Muscle of leg (tissue), 11 donors: ENCODE results near the gene MRPS6. TPM values are rescaled to one million over a fixed set of nuclear protein-coding genes. Genes with fewer than 3 reads are reported as not detected.

Experiments used
- DNase-seq: peaks from one replicate; pipeline ENCODE4 v3.0.0; 2013
- H3K27ac ChIP-seq: one replicate; pipeline ENCODE4 v1.5.1; 2013; ENCODE audit warnings: mild to moderate bottlenecking, low read length, control low read depth
- H3K27me3 ChIP-seq: one replicate; pipeline ENCODE4 v1.6.1; 2013; ENCODE audit warnings: low read length; ENCODE audit not compliant: control insufficient read depth, insufficient read depth
- H3K36me3 ChIP-seq: one replicate; pipeline ENCODE4 v1.6.1; 2013; ENCODE audit warnings: low read length; ENCODE audit not compliant: control insufficient read depth, insufficient read depth
- H3K4me1 ChIP-seq: one replicate; pipeline ENCODE4 v1.6.1; 2013; ENCODE audit warnings: low read length; ENCODE audit not compliant: control insufficient read depth, insufficient read depth
- H3K4me3 ChIP-seq: one replicate; pipeline ENCODE4 v1.5.1; 2013; ENCODE audit warnings: low read length, control low read depth
- H3K9me3 ChIP-seq: replicated peaks from 2 replicates; pipeline ENCODE4 v1.6.1; 2013; ENCODE audit warnings: low read depth, low read length; ENCODE audit not compliant: control insufficient read depth
- WGBS: methylation state at CpG from one replicate; pipeline ENCODE4 v1.1.5; 2013; ENCODE audit warnings: missing lambda C conversion rate; ENCODE audit not compliant: insufficient coverage; 5-methylcytosine and 5-hydroxymethylcytosine counted together
- polyA plus RNA-seq, 8 donors: library from polyadenylated mRNA; unstranded; fragments of 120-200 nt; gene quantifications; one replicate each; pipeline versions ENCODE4 v1.2.1 to v1.2.3, GENCODE V29; 2013; ENCODE audit warnings: inconsistent platforms in 1 of 8, low replicate concordance in 1 of 8; ENCODE audit not compliant: insufficient read length in 8 of 8, insufficient read depth in 1 of 8
- total RNA-seq: library from RNA; stranded (reverse); fragments of 120-200 nt; gene quantifications from one replicate; pipeline ENCODE4 v1.2.4, GENCODE V29; 2013

The MRPS6 gene
- total and polyA plus RNA-seq, 9 donors, result 15.5 to 52.5 (median 44.4) TPM

GRCh38 chr21:34143685-34144182 lies 70.4 kb downstream of the MRPS6 start:
- DNase-seq, result peak; percentile 14
- Histone ChIP-seq H3K27ac (no peak overlapping the region), H3K4me1 (peaks cover 9% of the 10 kb centered on the region), H3K9me3 (peaks cover 3% of the 10 kb centered on the region), H3K4me3 (no peak overlapping the region), H3K27me3 (no peaks in the 10 kb centered on the region), H3K36me3 (peaks cover 2% of the 10 kb centered on the region)
- WGBS, result 56% methylated on average over 11 of the region's 13 CpGs

GRCh38 chr21:34144224-34144623 lies 70.8 kb downstream of the MRPS6 start:
- no peaks in the 10 kb centered on the region for H3K27me3 ChIP-seq
- H3K36me3 ChIP-seq, result peaks cover 2% of the 10 kb centered on the region
- WGBS, result 90% methylated on average over 5 of the region's 6 CpGs
- H3K9me3 ChIP-seq, result peaks cover 3% of the 10 kb centered on the region
- peaks cover 9% of the 10 kb centered on the region for H3K4me1 ChIP-seq
- no peak overlapping the region for H3K4me3 ChIP-seq
- H3K27ac ChIP-seq, result no peak overlapping the region
- DNase-seq, result no peak

GRCh38 chr21:34147792-34148418 lies 74.5 kb downstream of the MRPS6 start:
- peaks cover 3% of the 10 kb centered on the region for H3K9me3 ChIP-seq
- peaks cover 8% of the 10 kb centered on the region for H3K4me1 ChIP-seq
- no peak for DNase-seq
- H3K27ac ChIP-seq, result no peak overlapping the region
- H3K4me3 ChIP-seq, result no peak overlapping the region
- H3K27me3 ChIP-seq, result no peaks in the 10 kb centered on the region
- peaks cover 2% of the 10 kb centered on the region for H3K36me3 ChIP-seq
- 93% methylated on average over 5 of the region's 10 CpGs for WGBS

GRCh38 chr21:34148419-34148804 lies 75.0 kb downstream of the MRPS6 start:
- H3K27me3 ChIP-seq, result no peaks in the 10 kb centered on the region
- H3K27ac ChIP-seq, result no peak overlapping the region
- no peak for DNase-seq
- H3K36me3 ChIP-seq, result peaks cover under 1% of the 10 kb centered on the region
- no peak overlapping the region for H3K4me3 ChIP-seq
- H3K4me1 ChIP-seq, result peaks cover 3% of the 10 kb centered on the region
- no CpG with 5 or more reads among the region's 3 CpGs for WGBS
- peaks cover 3% of the 10 kb centered on the region for H3K9me3 ChIP-seq

- Histone ChIP-seq H3K27ac (no peak overlapping the region), H3K4me3 (no peak overlapping the region), H3K27me3 (no peaks in the 10 kb centered on the region), H3K4me1 (peaks cover 3% of the 10 kb centered on the region), H3K9me3 (peaks cover 3% of the 10 kb centered on the region), H3K36me3 (no peaks in the 10 kb centered on the region)
- WGBS, result 94% methylated on average over 3 of the region's 7 CpGs
- no peak for DNase-seq
These were observed 75.6 kb downstream of the MRPS6 start for GRCh38 chr21:34148826-34149558.

- 92% methylated on average over 5 of the region's 5 CpGs for whole genome bisulfite sequencing
- no peak for DNase-seq
These were observed 79.1 kb downstream of the MRPS6 start for GRCh38 chr21:34152500-34152899.

GRCh38 chr21:34154878-34155277 lies 81.5 kb downstream of the MRPS6 start:
- Histone ChIP-seq H3K4me1 (no peaks in the 10 kb centered on the region), H3K9me3 (no peaks in the 10 kb centered on the region), H3K27ac (no peak overlapping the region), H3K36me3 (no peaks in the 10 kb centered on the region), H3K27me3 (no peaks in the 10 kb centered on the region), H3K4me3 (no peak overlapping the region)
- DNase-seq, result no peak
- 85% methylated on average over 4 of the region's 5 CpGs for WGBS

More at GRCh38 chr21:34152500-34152899, 79.1 kb downstream of the MRPS6 start:
- peaks cover 3% of the 10 kb centered on the region for H3K4me1 ChIP-seq
- no peaks in the 10 kb centered on the region for H3K27me3 ChIP-seq
- H3K36me3 ChIP-seq, result no peaks in the 10 kb centered on the region
- no peak overlapping the region for H3K4me3 ChIP-seq
- no peaks in the 10 kb centered on the region for H3K9me3 ChIP-seq
- H3K27ac ChIP-seq, result no peak overlapping the region

GRCh38 chr21:34156957-34157356 lies 83.6 kb downstream of the MRPS6 start:
- no peaks in the 10 kb centered on the region for H3K27me3 ChIP-seq
- no peak for DNase-seq
- H3K36me3 ChIP-seq, result no peaks in the 10 kb centered on the region
- H3K4me1 ChIP-seq, result no peaks in the 10 kb centered on the region
- H3K27ac ChIP-seq, result no peak overlapping the region
- H3K4me3 ChIP-seq, result no peak overlapping the region
- 81% methylated on average over 2 of the region's 3 CpGs for WGBS
- no peaks in the 10 kb centered on the region for H3K9me3 ChIP-seq

- H3K36me3 ChIP-seq, result no peaks in the 10 kb centered on the region
- 83% methylated on average over 1 of the region's 2 CpGs for WGBS
- no peak for DNase-seq
- H3K4me1 ChIP-seq, result no peaks in the 10 kb centered on the region
- H3K9me3 ChIP-seq, result no peaks in the 10 kb centered on the region
- H3K27me3 ChIP-seq, result no peaks in the 10 kb centered on the region
- H3K27ac ChIP-seq, result no peak overlapping the region
- H3K4me3 ChIP-seq, result no peak overlapping the region
These were observed 84.1 kb downstream of the MRPS6 start for GRCh38 chr21:34157521-34157920.

- Histone ChIP-seq H3K4me3 (no peak overlapping the region), H3K27ac (no peak overlapping the region), H3K4me1 (no peaks in the 10 kb centered on the region), H3K9me3 (no peaks in the 10 kb centered on the region), H3K36me3 (no peaks in the 10 kb centered on the region), H3K27me3 (no peaks in the 10 kb centered on the region)
- 87% methylated on average over 25 of the region's 36 CpGs for WGBS
- no peak for DNase-seq
These were observed 85.8 kb downstream of the MRPS6 start for GRCh38 chr21:34158866-34159835.
